Omental fat pad (tissue), 4 donors: ENCODE results near the gene PTX4. TPM values are rescaled to one million over a fixed set of nuclear protein-coding genes. Genes with fewer than 3 reads are reported as not detected.
A peak's percentile ranks its signal among the peaks of the same experiment; 100 is the strongest.

Experiments
- ATAC-seq: fragments of 150-250 bp; one replicate; pipeline ENCODE4 v1.9.1; 2016; ENCODE audit warnings: mild to moderate bottlenecking, moderate library complexity; ENCODE audit not compliant: low FRiP score
- DNase-seq: peaks from one replicate; pipeline ENCODE4 v3.0.0-alpha.2; 2019; ENCODE audit warnings: low spot score
- total RNA-seq, 4 donors: library from RNA; depleted of rRNA; stranded (reverse); fragments of >200 nt; gene quantifications; one replicate each; pipeline ENCODE4 v1.1.0, GENCODE V29; 2016
- TF ChIP-seq, protein P1 (sequence below), 3 donors: fragments of 450-650 bp; IDR thresholded peaks; one replicate each; pipeline ENCODE4 v1.5.1; 2016 to 2017; ENCODE audit warnings: antibody characterized with exemption in 3 of 3, mild to moderate bottlenecking in 3 of 3, moderate library complexity in 2 of 3

The PTX4 gene
- total RNA-seq, 4 donors from 2014 or later: not detected

DNA sequence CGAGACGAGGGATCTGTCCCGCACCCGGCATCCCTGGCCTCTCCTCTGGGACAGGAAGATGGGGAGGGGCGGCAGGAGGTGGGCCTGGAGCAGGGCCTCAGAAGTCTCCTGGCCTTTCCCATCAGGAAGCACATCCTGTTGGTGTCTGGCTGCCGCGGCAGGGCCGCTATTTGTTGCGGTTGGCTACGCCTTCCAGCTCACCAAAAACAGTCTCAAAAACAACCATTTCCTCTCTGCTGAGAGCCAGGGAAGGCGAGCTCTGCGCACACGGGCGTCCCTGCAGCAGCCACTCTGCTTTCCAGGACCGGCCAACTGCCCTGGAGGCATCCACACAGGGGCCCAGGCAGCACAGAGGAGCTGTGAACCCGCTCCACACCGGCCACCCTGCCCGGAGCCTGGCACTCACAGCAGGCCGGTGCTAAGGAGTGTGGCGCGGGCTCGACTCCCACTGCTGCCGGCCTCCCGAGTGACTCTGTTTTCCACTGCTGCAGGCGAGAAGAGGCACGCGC, 44.8 kb upstream of the PTX4 start, which contains the start of gene TMEM204:
Gene TMEM204, plus strand, starts transcription at position 224 of the 509 bp plus-strand sequence. CDS start 610 bp downstream, outside the sequence.
- ATAC-seq (peak; percentile 31), DNase-seq (no peak)
- TF ChIP-seq, protein P1, sequence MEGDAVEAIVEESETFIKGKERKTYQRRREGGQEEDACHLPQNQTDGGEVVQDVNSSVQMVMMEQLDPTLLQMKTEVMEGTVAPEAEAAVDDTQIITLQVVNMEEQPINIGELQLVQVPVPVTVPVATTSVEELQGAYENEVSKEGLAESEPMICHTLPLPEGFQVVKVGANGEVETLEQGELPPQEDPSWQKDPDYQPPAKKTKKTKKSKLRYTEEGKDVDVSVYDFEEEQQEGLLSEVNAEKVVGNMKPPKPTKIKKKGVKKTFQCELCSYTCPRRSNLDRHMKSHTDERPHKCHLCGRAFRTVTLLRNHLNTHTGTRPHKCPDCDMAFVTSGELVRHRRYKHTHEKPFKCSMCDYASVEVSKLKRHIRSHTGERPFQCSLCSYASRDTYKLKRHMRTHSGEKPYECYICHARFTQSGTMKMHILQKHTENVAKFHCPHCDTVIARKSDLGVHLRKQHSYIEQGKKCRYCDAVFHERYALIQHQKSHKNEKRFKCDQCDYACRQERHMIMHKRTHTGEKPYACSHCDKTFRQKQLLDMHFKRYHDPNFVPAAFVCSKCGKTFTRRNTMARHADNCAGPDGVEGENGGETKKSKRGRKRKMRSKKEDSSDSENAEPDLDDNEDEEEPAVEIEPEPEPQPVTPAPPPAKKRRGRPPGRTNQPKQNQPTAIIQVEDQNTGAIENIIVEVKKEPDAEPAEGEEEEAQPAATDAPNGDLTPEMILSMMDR (IDR thresholded peaks at IDR 0.05): no peak

DNA sequence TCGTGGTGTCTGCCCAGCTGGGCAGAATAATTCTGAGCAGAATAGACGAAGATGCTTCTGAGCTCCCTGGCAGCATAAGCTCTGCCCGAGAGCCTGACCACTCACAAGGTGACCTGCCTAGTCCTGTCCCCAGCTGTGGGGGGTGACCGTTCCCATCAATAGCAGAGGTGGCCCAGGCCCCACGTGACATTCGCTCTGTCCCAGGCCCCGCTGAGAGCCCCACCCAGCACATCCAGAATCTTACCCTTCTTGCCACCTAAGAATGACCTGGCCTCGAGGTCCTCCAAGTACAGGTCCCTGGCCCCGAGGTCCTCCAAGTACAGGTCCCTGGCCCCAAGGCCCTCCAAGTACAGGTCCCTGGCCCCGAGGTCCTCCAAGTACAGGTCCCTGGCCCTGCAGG, 44.0 kb upstream of the PTX4 start:
- ATAC-seq: no peak
- TF ChIP-seq, protein P1 (IDR thresholded peaks at IDR 0.05): no peak
- no peak for DNase-seq

DNA sequence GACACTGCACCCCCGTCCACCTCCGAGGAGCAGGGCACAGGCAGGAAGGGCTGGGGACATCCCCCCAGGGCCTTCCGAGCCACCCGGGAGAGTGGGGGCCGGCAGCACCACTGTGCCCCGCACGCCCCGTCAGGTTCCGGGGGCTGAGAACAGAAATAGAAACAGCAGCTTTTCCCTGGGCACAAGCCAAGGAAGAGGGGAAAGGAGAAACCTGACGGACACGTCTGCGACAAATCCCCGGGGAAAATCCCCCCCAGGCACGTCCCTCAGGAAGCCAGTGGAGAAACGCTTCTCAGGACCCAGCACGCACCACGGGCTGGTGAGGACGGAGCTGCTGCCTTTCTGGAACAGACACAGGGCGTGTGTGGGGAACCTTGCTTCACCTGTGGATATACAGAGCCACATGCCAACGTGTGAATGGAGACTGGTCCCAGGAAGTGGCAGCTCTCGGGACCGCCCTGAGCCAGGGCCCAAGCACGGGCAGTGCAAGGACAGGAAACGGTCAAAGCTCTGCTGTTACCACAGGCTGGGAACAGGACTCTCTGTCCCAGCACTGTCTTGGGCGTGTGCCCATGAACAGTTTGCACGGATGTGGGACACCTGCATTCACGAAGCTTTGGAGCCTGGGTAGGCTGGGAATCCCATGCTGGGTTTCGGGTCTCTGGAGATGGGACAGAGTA, 43.5 kb upstream of the PTX4 start:
- ATAC-seq (no peak), DNase-seq (no peak)
- TF ChIP-seq, protein P1 (IDR thresholded peaks at IDR 0.05): no peak

DNA sequence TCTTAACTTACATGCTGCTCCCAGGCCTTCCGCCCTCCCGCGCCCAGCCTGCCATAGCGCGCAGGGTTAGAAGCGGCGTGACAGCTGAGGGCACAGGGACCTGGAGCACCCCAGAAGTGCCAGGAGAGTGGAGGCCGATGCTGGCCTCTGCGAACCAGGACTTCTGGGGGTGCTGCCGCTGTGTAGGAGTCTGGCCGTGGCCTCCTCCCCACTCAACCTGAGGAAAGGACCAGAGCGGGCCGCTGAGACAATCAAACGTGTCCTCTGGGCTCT, 42.8 kb upstream of the PTX4 start:
- TF ChIP-seq, protein P1 (IDR thresholded peaks at IDR 0.05): no peak
- no peak for ATAC-seq
- no peak for DNase-seq

DNA sequence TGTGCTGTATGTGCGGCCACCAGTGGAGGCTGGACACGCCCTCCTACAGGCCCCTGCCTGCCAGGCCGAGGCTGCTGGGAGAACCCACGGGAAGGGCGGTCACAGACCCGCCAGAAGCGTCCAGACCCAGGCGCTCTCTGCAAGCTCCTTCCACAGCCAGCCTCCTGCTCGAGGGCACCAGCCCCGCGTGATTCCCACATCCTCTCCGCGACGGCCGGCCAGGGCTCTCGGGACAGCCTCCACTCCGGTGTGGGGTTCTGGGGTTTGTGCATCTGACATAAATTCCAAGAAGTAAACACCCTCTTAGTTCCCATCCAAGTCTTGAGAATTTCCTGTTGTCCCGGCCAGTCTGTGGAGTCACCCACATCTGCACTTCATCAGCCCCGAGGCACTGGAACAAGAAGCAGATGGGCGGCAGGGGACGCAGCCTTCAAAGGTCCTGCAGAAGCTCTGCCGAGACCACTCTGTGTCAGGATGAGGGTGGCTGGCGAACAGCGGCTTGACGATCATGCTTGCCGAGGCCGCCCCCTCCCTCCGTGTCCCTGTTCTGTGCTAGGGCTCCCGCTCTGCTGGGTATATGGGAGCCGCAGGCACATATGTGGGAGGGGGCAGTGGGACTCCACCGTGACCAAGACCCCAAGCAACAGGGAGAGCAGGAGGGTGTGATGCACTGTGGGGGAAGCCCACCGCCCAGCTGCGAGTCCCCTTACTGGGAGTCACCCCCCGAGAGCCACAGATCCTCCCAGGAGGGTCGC, 42.3 kb upstream of the PTX4 start:
- TF ChIP-seq, protein P1 (IDR thresholded peaks at IDR 0.05): no peak
- no peak for ATAC-seq
- DNase-seq: no peak

GRCh38 chr16:1530349-1530882, 41.7 kb upstream of the PTX4 start:
- no peak for ATAC-seq
- TF ChIP-seq, protein P1 (IDR thresholded peaks at IDR 0.05): no peak
- no peak for DNase-seq
